ENCODE data around the gene SMC5.
A peak's percentile ranks its signal among the peaks of the same experiment; 100 is the strongest.
"Not testable (repeated sequence)": the region's sequence is repeated elsewhere in the genome, so short reads cannot be mapped to it uniquely, and the experiment has no call there.

Gene SMC5

DNA sequence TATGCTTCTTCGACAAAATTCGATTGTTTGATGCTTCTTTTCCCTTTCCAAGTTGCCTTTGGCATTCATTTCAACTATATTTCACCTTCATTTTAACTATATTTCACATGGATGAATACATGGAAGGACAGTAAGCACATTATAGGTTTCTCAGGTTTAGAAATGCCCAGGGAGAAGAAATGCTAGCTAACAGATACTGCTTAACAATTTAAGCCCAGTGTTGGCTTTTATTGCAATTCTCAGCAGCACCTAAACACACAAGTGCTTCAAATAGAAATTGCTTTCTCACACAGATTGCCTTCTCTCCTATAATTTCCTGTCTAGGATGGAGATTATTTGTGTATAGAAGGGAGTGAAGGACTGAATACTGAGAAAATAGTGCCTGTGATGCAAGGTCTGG lies 30.2 kb upstream of the SMC5 start:
- no peak for TF ChIP-seq CTCF (IDR thresholded peaks at IDR 0.05; ENCODE audit: low read depth, low read length, missing control alignments)
- no peak for DNase-seq (ENCODE audit: extremely low read depth, low read depth)
- no peak overlapping the region for H3K4me3 ChIP-seq (replicated peaks; ENCODE audit: low read depth, low read length)

GRCh38 chr9:70229026-70229425 lies 29.8 kb upstream of the SMC5 start:
- DNase-seq (ENCODE audit: extremely low read depth, low read depth) = no peak
- no peak overlapping the region for H3K4me3 ChIP-seq (replicated peaks; ENCODE audit: low read depth, low read length)
- TF ChIP-seq CTCF (IDR thresholded peaks at IDR 0.05; ENCODE audit: low read depth, low read length, missing control alignments) = no peak

DNA sequence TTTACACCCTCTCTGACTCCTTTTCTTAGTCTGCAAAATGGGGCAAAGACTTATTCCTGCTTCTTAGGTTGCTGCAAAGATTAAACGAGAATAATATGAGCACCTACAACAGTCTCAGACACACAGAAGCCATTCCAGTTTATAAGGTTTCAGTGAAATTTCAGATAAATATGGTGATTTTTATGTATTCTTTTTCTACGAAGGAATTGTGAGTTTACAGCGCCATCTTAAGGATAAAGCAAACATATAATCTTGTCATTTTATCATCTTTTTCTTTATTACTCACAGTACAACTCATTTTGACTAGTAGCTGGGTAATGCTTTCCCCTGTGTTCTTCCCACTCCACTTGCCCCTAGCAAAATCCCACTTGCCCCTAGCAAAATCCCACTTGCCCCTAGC lies 29.2 kb upstream of the SMC5 start:
- DNase-seq (ENCODE audit: extremely low read depth, low read depth) = no peak
- H3K4me3 ChIP-seq (replicated peaks; ENCODE audit: low read depth, low read length) = no peak overlapping the region
- peak; percentile 25 for TF ChIP-seq CTCF (IDR thresholded peaks at IDR 0.05; ENCODE audit: low read depth, low read length, missing control alignments)

- no peak for TF ChIP-seq CTCF (IDR thresholded peaks at IDR 0.05; ENCODE audit: low read depth, low read length, missing control alignments)
- H3K4me3 ChIP-seq (replicated peaks; ENCODE audit: low read depth, low read length) = no peak overlapping the region
- no peak for DNase-seq (ENCODE audit: extremely low read depth, low read depth)
Observed at GRCh38 chr9:70232476-70232875, 26.3 kb upstream of the SMC5 start.

GRCh38 chr9:70234208-70234607 lies 24.6 kb upstream of the SMC5 start:
- not testable (repeated sequence) for DNase-seq (ENCODE audit: extremely low read depth, low read depth)

GRCh38 chr9:70245952-70246351 lies 12.8 kb upstream of the SMC5 start:
- not testable (repeated sequence) for DNase-seq (ENCODE audit: extremely low read depth, low read depth); H3K4me3 ChIP-seq (replicated peaks; ENCODE audit: low read depth, low read length)

More at GRCh38 chr9:70234208-70234607, 24.6 kb upstream of the SMC5 start:
- not testable (repeated sequence) for H3K4me3 ChIP-seq (replicated peaks; ENCODE audit: low read depth, low read length)

GRCh38 chr9:70250221-70250620 lies 8.6 kb upstream of the SMC5 start:
- no peak for DNase-seq (ENCODE audit: extremely low read depth, low read depth)
- TF ChIP-seq CTCF (IDR thresholded peaks at IDR 0.05; ENCODE audit: low read depth, low read length, missing control alignments) = no peak
- no peak overlapping the region for H3K4me3 ChIP-seq (replicated peaks; ENCODE audit: low read depth, low read length)

DNA sequence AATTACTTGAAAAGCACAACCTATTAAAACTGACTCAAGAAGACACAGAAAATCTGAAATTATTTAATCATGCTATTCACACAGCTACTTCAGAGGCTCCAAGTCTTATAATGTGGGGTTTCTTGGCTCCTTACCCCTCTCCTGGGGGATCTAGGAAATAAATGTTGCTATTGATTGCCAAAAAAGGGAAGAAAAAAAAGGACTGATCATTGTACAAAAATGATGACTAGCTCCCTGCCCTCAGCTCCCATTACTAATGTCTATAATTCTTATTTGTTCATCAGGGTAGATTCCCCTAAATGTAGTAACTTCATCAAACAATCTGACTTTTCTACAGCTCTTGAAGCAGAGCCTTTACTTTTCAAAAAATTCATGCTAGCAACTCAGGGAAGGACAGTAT lies 3.3 kb upstream of the SMC5 start:
- H3K4me3 ChIP-seq (replicated peaks; ENCODE audit: low read depth, low read length) = peak overlapping the region; percentile 28
- DNase-seq (ENCODE audit: extremely low read depth, low read depth) = no peak
- no peak for TF ChIP-seq CTCF (IDR thresholded peaks at IDR 0.05; ENCODE audit: low read depth, low read length, missing control alignments)

All from HFF-Myc (cell line).